GM18951 (cell line): ENCODE measurements around the gene SMYD3.
"Not testable (repeated sequence)": the region's sequence is repeated elsewhere in the genome, so short reads cannot be mapped to it uniquely, and the experiment has no call there.

Source experiments
- POLR2A ChIP-seq: IDR thresholded peaks from 4 replicates; pipeline ENCODE4 v1.6.1; 2011; ENCODE audit warnings: mild to moderate bottlenecking; ENCODE audit not compliant: insufficient read length, insufficient read depth; ENCODE audit errors: extremely low read depth
- in situ Hi-C: fragments of 300-500 bp; cut with MboI; formaldehyde crosslinking; loops from one replicate; pipeline ENCODE4 v1.12.0; 2022; ENCODE audit warnings: low sequenced_read_pairs, mixed read lengths, inconsistent platforms; ENCODE audit not compliant: unreplicated experiment

The SMYD3 gene

GRCh38 chr1:245788886-245789285, 718.2 kb downstream of the SMYD3 start:
- in situ Hi-C loops: no loop called here
- no peak for TF ChIP-seq POLR2A

- no peak for TF ChIP-seq POLR2A
- in situ Hi-C loops: no loop called here
Measured at GRCh38 chr1:245788269-245788668, 718.8 kb downstream of the SMYD3 start.

GRCh38 chr1:245786948-245787347, 720.1 kb downstream of the SMYD3 start:
- in situ Hi-C loops: no loop called here
- no peak for TF ChIP-seq POLR2A

- in situ Hi-C loops: no loop called here
- TF ChIP-seq POLR2A: no peak
Measured at GRCh38 chr1:245779797-245780755, 727.0 kb downstream of the SMYD3 start.

GRCh38 chr1:245777752-245778151, 729.3 kb downstream of the SMYD3 start:
- in situ Hi-C loops: no loop called here
- no peak for TF ChIP-seq POLR2A

GRCh38 chr1:245776694-245777332, 730.3 kb downstream of the SMYD3 start:
- in situ Hi-C loops: no loop called here
- no peak for TF ChIP-seq POLR2A

GRCh38 chr1:245776139-245776538, 730.9 kb downstream of the SMYD3 start:
- no peak for TF ChIP-seq POLR2A
- in situ Hi-C loops: no loop called here

- in situ Hi-C loops: not testable (repeated sequence)
Measured at GRCh38 chr1:245774931-245775330, 732.1 kb downstream of the SMYD3 start.

- in situ Hi-C loops: no loop called here
- no peak for TF ChIP-seq POLR2A
Measured at GRCh38 chr1:245774196-245774595, 732.9 kb downstream of the SMYD3 start.

GRCh38 chr1:245773344-245773743, 733.7 kb downstream of the SMYD3 start:
- in situ Hi-C loops: no loop called here
- TF ChIP-seq POLR2A: no peak

- in situ Hi-C loops: no loop called here
- no peak for TF ChIP-seq POLR2A
Measured at GRCh38 chr1:245772739-245773138, 734.3 kb downstream of the SMYD3 start.

GRCh38 chr1:245772325-245772724, 734.8 kb downstream of the SMYD3 start:
- in situ Hi-C loops: no loop called here
- TF ChIP-seq POLR2A: no peak

- in situ Hi-C loops: no loop called here
- TF ChIP-seq POLR2A: no peak
Measured at GRCh38 chr1:245771511-245772281, 735.4 kb downstream of the SMYD3 start.
